Measurements from ENCODE around the gene PDE4D.
A peak's percentile ranks its signal among the peaks of the same experiment; 100 is the strongest.
"Not testable (repeated sequence)": the region's sequence is repeated elsewhere in the genome, so short reads cannot be mapped to it uniquely, and the experiment has no call there.

The PDE4D gene

GRCh38 chr5:59393585-59394420 is 499.7 kb downstream of the PDE4D start:
- DNase-seq, result no peak

- no peak for DNase-seq
These were observed 501.9 kb downstream of the PDE4D start for GRCh38 chr5:59391576-59391975.

GRCh38 chr5:59390989-59391388 is 502.5 kb downstream of the PDE4D start:
- DNase-seq, result no peak

DNA sequence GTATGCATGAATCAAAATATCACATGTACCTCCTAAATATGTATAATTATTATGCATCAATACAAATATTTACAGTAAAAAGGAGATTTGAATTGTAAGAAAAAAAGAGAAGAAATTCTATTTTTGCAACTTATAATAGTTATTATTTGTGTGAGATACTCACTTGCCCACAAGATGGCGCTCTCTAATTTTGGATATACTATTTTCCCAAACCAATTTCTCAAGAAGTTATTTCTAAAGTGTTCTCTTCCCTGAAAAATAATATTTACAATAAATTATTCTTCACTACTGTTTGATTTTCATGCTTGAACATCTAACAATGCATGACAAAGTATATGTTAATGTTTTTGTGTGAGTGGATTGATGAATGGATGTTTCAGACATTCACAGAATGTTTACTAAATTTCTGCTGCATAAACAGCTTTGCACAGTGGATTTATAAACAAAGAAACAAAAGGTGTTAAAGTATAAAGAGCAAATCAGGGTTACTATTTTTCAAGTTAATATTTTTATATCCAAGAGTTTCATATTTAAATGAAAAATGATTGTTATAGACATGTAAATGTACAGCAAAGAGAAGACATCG is 503.4 kb downstream of the PDE4D start:
- peak; percentile 16 for DNase-seq

DNA sequence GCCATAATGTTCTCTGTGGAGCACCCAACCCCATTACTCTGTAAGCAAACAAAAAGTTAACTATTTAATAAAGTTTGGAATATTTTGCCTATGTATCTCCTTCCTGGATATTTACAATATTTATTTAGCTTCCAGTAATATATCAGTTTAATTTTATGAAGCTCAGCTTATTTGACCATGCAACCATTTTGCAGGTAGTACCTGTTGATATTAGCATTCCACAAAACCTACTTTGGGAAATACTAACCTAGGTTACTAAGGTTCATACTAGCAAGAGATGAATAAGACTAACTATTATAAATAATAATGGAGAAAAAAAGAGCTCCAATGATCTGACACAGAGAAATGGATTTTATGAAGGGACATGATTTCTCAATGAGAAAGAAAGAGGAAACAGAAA is 506.4 kb downstream of the PDE4D start:
- no peak for DNase-seq

- DNase-seq, result no peak
These were observed 507.8 kb downstream of the PDE4D start for GRCh38 chr5:59385700-59386099.

DNA sequence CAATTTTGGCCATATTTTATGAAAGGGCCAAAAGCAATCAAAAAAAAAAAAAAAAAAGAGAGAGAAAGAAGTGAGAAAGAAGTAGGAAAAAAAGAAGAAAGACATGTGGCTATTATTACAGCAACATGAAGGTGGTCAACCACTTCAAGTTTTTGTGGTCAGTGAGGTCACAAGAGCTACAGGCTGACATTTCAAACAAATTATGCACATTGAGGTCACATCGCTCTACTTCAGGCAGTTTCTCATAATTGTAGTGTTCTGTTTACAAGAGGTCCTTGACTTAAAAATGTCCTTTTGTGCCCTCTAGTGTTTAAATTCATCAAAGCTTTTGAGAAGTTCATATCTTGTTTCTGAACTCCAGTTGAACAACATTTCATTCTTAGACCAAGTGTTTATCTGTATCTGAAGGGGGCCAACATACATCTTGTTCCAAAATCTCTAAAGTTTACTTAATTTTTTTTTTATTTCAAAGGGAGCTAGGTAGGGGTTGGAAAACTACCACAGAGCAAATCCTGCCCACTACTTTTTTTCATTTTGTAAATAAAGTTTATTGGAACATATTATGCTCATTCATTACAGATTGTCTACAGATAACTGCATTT is 513.1 kb downstream of the PDE4D start:
- DNase-seq, result no peak

GRCh38 chr5:59374036-59374435 is 519.5 kb downstream of the PDE4D start:
- DNase-seq, result not testable (repeated sequence)

DNA sequence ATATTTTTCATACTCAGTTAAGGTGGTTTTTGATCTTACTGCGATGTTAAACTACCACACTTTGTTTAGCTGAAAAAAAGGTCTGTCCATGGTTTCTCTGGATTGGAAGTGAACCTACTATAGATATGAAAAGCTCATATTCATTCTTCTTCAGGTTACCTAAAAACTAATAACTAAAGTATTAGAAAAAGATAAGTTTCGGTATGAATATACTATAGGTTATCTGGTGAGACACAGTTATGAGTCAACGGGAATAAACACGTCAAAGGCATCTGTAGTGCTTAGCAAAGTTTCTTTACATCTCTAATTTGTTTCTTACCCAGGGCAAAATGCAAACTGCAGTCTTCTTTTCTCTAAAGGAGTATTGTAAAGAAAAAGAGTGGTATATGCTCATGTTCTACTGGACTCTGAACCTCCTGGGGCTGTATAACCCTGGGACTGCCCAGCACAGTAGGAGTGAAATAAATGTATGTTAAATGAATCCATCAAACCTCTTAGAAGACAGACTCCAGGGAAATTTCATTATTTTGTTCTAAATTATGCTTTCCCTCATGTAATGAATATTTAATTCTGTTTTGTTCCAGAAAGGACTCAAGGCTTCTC is 521.9 kb downstream of the PDE4D start:
- DNase-seq, result no peak

GRCh38 chr5:59368951-59369350 is 524.6 kb downstream of the PDE4D start:
- no peak for DNase-seq

DNA sequence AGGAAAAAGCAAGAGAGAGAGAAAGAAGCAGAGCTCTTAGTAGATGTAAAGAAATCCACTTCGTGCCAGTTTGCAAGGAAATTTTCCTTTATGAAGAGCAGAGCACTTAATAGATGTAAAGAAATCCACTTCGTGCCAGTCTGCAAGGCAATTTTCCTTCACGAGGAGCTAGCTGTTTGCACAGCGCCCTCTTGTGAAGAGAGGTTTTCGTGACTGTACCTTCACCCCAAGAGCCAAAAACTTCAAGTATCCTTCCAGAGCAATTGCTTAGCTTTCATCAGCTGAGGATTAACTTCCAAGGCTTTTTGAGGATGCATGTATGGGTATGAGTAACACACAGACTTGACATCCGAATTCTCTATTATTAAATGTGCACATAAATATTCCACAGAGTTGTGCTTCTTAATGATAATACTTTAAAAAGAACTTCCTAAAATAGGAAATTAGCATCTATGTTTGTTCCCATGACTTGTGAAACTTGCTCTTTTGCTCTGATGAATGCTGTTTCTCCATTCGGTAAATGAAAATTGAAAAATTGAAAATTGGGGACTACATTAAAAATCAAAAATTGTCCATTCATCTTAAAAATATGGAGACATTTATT is 525.6 kb downstream of the PDE4D start:
- DNase-seq, result peak; percentile 23

GRCh38 chr5:59366784-59367183 is 526.7 kb downstream of the PDE4D start:
- DNase-seq, result no peak

DNA sequence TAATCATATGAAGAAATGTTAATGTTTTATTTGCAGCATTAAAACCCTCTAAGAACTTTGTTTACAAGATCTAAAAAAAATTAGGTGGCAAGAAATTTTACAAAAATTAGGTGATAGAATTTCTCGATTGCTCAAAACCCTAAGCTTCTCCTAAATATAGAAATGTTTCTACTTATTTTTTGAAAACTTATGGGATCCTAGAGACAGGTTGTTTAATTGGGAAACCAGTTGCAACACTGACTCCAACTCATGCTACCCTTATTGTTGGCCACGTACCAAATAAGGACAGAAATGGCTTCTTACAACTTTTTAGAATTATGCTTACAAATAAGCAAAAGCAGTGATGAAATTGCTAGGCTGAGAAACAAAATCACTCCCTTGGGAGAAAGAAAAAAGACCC is 531.1 kb downstream of the PDE4D start:
- no peak for DNase-seq

- DNase-seq, result no peak
These were observed 532.1 kb downstream of the PDE4D start for GRCh38 chr5:59361454-59361853.

DNA sequence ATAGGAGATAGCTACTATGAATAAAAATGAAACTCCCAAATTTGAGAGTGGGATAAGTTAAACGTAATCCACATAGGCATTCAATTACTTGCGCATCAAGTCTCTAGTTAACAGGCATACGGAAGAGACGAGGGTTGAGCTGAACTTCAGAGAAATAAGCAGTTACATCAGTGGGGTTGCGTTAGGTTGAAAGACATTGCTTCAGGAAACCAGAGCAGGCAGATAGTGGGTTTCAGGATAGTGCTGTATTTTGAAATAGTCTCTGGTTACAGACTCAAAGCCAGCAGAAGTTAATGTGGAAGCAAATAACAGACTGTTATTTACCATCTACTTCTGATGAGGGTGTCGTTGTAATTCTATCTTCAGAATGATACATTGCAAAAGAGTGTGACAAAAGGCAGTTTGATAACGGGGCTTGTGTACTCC is 533.4 kb downstream of the PDE4D start:
- DNase-seq, result no peak

DNA sequence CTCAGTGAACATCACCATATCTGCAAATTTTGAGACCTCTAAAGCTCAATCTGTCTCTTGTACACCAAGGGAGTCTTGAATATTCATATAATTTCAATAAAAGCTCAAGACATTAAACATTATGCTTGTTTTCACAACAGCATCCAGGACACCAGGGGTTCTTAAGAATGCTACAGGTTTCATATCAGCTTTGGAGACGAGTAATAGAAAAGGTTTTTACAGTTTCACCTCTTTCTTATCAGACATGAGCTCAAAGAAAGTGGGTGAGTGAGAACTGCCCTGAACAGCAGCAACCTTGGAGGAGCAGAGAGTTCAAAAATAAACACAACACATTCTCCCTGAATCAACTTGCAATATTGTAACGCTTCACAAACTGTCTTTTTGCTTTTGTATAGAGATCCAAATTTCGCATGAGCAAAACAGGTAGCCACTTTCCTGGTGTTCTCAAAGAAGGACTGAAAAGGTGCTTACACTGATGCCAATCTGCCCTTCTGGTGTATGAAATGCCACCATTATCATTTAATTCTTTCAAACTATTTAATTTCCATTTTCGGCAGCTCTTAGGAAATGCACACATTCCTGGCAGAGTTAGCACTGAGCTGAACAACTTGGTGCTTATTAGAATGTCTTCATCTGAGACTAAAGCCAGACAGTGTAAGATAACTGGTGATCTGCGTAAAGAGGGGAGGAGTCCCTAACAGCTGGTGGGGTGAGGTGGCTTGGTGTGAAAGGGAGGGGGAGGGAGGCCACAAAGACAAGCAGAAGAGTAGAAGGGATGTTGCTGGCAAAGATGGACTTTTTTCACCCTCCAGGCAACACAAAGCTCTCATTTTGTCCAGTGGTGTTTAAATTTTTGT is 535.3 kb downstream of the PDE4D start:
- DNase-seq, result no peak

GRCh38 chr5:59357381-59357977 is 536.0 kb downstream of the PDE4D start:
- DNase-seq, result no peak

DNA sequence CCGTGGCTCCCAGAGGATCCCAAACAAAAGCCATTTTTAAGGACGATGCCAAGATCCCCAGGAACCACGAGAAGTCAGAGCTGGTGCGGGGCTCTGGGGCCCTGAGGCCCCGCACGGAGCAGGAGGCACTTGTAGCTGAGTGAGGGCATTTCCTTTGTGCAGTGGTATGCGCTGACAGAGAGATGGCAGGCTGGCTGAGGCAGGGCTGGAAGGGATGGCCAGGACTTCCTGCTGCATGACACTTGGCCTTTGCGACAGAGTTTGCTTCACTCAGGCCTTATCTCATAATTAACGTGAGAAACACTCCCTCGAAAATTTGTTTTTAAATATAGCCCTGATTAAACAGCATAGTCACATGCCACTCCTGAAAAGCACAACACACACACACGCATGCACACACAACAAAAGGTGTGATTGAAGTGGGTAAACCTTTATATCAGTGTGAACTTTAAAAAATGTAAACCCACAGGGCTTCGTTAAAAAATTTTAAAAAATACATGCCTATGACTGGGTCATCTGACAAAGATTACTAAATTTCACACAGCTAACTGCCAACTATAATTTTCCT is 536.6 kb downstream of the PDE4D start:
- DNase-seq, result no peak

- no peak for DNase-seq
These were observed 538.7 kb downstream of the PDE4D start for GRCh38 chr5:59354811-59355210.

DNA sequence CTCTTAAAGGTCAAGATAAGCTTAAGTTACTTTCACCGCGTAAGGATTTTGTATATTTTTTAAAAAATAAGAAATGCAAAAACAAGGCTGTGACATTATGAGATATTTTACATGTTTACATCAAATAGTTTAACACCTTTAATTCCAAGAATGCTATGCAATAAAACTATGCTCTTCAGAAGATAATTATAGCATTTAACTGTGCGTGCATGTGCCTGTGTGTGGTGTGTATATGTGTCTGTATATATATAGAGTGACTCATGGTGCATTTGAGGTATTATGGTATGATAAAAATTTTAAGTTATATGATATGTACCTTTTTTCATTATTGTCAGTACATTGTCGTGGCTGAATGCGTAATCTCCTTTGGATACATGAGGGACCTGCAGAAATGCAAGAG is 539.3 kb downstream of the PDE4D start:
- DNase-seq, result no peak

DNA sequence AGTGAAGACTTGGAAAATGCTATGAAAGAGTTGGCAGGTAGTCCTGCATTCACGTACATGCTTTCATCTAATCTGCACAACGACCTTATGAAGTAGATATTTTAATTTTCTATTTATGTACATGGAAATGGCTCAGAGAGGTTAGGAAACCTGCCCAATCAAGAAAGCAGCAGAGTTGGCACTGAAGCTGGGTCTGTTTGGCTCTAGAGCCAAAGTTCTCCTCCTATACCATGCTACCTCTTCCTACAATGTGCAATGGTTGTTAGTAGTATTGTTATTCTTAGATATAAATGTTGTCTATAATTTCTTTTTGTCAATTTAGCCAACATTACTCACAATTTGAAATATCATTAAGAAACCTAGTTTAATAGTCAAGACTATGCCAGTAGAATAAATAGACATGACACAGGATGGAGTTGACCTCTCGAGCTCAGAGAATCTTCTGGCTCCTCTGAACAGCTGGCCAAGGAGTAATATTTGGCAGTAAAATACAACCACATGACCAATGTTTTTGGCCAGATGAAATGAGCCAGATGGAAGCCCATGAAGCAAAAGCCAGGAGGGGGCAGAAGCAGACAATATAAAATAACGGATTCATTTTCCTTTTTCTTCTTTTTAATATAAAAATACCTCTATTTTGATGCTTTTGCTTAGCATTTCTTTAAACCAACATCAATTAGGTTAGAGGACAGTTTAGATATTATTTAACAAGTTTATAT is 542.3 kb downstream of the PDE4D start:
- DNase-seq, result no peak

Data from activated gamma-delta T cell treated with Interleukin-2 at 50 U/mL for 16 hours (primary cell).